ENCODE data around the gene DAGLA.

DNA sequence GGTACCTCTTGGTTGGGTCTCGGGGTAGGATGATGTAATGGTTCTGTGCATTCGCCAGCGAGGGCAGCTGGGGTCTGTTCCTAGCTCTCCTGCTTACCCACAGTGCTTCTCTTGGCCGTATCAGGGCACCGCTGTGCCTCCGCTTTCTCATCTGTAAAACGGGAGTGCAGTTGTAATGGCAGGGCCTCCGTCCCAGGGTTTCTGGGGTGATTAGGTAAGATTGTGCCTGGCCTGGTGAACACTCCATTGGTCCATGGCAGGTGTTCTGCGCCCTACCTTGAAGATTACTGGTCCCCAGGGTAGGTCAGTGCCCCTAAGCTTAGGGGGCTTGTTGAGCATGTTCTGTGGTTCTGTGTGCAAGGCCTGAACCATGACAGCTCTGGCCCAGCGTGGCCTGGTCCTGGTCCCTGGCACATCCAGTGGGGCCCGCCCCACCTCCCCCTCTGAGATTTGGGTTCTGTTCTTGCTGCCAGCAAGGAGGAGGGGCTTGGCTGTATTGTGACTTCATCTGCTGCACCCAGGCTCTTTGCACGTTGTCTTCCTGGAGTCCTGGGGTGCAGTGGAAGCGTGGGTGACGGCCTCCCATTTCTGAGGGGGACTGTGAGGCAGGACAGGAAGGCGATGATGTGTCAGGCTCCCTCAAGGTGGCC is 77.1 kb downstream of the DAGLA start:
- TF ChIP-seq, protein P1, sequence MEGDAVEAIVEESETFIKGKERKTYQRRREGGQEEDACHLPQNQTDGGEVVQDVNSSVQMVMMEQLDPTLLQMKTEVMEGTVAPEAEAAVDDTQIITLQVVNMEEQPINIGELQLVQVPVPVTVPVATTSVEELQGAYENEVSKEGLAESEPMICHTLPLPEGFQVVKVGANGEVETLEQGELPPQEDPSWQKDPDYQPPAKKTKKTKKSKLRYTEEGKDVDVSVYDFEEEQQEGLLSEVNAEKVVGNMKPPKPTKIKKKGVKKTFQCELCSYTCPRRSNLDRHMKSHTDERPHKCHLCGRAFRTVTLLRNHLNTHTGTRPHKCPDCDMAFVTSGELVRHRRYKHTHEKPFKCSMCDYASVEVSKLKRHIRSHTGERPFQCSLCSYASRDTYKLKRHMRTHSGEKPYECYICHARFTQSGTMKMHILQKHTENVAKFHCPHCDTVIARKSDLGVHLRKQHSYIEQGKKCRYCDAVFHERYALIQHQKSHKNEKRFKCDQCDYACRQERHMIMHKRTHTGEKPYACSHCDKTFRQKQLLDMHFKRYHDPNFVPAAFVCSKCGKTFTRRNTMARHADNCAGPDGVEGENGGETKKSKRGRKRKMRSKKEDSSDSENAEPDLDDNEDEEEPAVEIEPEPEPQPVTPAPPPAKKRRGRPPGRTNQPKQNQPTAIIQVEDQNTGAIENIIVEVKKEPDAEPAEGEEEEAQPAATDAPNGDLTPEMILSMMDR (IDR thresholded peaks at IDR 0.05): no peak
- no peak for TF ChIP-seq POLR2A (IDR thresholded peaks at IDR 0.05)
